Activated naive CD8-positive, alpha-beta T cell treated with anti-CD3 and anti-CD28 coated beads, Interleukin-2, amount 10 ng/mL, durations not matched to agents 7 days and 5 days (primary cell): Measurements from ENCODE around the gene ZMIZ1. TPM values are rescaled to one million over a fixed set of nuclear protein-coding genes. Genes with fewer than 3 reads are reported as not detected.

Experiments
- ATAC-seq: fragments of 150-1000 bp; cut with Tn5 transposase; one replicate; pipeline ENCODE4 v1.10.0; 2021; ENCODE audit warnings: low read depth, moderate library complexity
- POLR2A ChIA-PET: fragments of 350-600 bp; sonication (Branson Sonifier 250); formaldehyde crosslinking; loops from one replicate; lab custom pipeline; 2021; ENCODE audit warnings: antibody characterized with exemption; lab: Charles Lee
- DNase-seq: peaks from one replicate; pipeline ENCODE4 v3.0.0; 2021
- H3K27ac Mint-ChIP-seq: one replicate; pipeline ENCODE4 v1.8.0; 2022; ENCODE audit warnings: mild to moderate bottlenecking, mixed read lengths
- H3K27me3 Mint-ChIP-seq: one replicate; pipeline ENCODE4 v1.8.0; 2022; ENCODE audit warnings: mild to moderate bottlenecking, moderate library complexity, mixed read lengths
- H3K36me3 Mint-ChIP-seq: one replicate; pipeline ENCODE4 v1.8.0; 2021; ENCODE audit warnings: mild to moderate bottlenecking, mixed read lengths
- H3K4me1 Mint-ChIP-seq: one replicate; pipeline ENCODE4 v1.8.0; 2021; ENCODE audit warnings: mixed read lengths
- H3K4me3 Mint-ChIP-seq: one replicate; pipeline ENCODE4 v1.8.0; 2022; ENCODE audit warnings: mild to moderate bottlenecking, moderate library complexity, mixed read lengths
- H3K9me3 Mint-ChIP-seq: one replicate; pipeline ENCODE4 v1.8.0; 2021; ENCODE audit warnings: mixed read lengths
- total RNA-seq, 2 experiments: library from RNA; stranded (reverse); gene quantifications; one replicate each; pipeline ENCODE4 v1.2.3, GENCODE V29; 2021

The ZMIZ1 gene
- total RNA-seq, 2 experiments from 2014 or later = 28.8 to 29.3 TPM

GRCh38 chr10:79347894-79348639, 279.3 kb downstream of the ZMIZ1 start:
- Mint-ChIP-seq H3K36me3 (peaks cover 25% of the 10 kb centered on the region), H3K27ac (peak overlapping the region; percentile 89), H3K27me3 (no peaks in the 10 kb centered on the region), H3K4me3 (peak overlapping the region; percentile 91), H3K9me3 (no peaks in the 10 kb centered on the region), H3K4me1 (peaks cover 35% of the 10 kb centered on the region)
- DNase-seq (peak; percentile 82), ATAC-seq (peak; percentile 60)
- POLR2A ChIA-PET = interaction anchor here (1.0 to 5.9 kb wide), 6 partner anchors 10 to 103 kb away, joined by 3 to 108 read pairs (median 6); partner anchors contain the start of gene ZCCHC24

GRCh38 chr10:79348640-79348988, 279.8 kb downstream of the ZMIZ1 start:
- Mint-ChIP-seq H3K9me3 (no peaks in the 10 kb centered on the region), H3K27me3 (no peaks in the 10 kb centered on the region), H3K4me1 (peaks cover 38% of the 10 kb centered on the region), H3K27ac (peak overlapping the region; percentile 89), H3K36me3 (peaks cover 31% of the 10 kb centered on the region), H3K4me3 (peak overlapping the region; percentile 91)
- POLR2A ChIA-PET = interaction anchor here (0.5 to 5.9 kb wide), 5 partner anchors 14 to 107 kb away, joined by 3 to 108 read pairs (median 5); partner anchors contain the start of gene ZCCHC24
- DNase-seq (no peak), ATAC-seq (no peak)

GRCh38 chr10:79349072-79349491, 280.3 kb downstream of the ZMIZ1 start:
- no peak for DNase-seq
- Mint-ChIP-seq H3K4me1 (peaks cover 41% of the 10 kb centered on the region), H3K4me3 (peak overlapping the region; percentile 91), H3K9me3 (no peaks in the 10 kb centered on the region), H3K27me3 (no peaks in the 10 kb centered on the region), H3K36me3 (peaks cover 36% of the 10 kb centered on the region), H3K27ac (peak overlapping the region; percentile 89)
- POLR2A ChIA-PET = interaction anchor here (0.5 to 5.9 kb wide), 4 partner anchors 15 to 107 kb away, joined by 4 to 108 read pairs (median 8); partner anchors contain the start of gene ZCCHC24
- no peak for ATAC-seq

GRCh38 chr10:79349766-79350406, 281.1 kb downstream of the ZMIZ1 start:
- no peaks in the 10 kb centered on the region for H3K9me3 Mint-ChIP-seq
- no peak overlapping the region for H3K27ac Mint-ChIP-seq
- POLR2A ChIA-PET = interaction anchor here (0.5 to 5.9 kb wide), 2 partner anchors 13 to 30 kb away, joined by 3 to 108 read pairs; no protein-coding TSS in a partner anchor
- H3K4me3 Mint-ChIP-seq = peak overlapping the region; percentile 91
- H3K4me1 Mint-ChIP-seq = peaks cover 48% of the 10 kb centered on the region
- peaks cover 44% of the 10 kb centered on the region for H3K36me3 Mint-ChIP-seq
- no peak for ATAC-seq
- no peaks in the 10 kb centered on the region for H3K27me3 Mint-ChIP-seq
- no peak for DNase-seq

- no peak overlapping the region for H3K4me3 Mint-ChIP-seq
- DNase-seq (no peak), ATAC-seq (no peak)
- H3K4me1 Mint-ChIP-seq = peaks cover 47% of the 10 kb centered on the region
- H3K36me3 Mint-ChIP-seq = peaks cover 47% of the 10 kb centered on the region
- POLR2A ChIA-PET = no interaction called here
- no peak overlapping the region for H3K27ac Mint-ChIP-seq
- no peaks in the 10 kb centered on the region for H3K27me3 Mint-ChIP-seq
- H3K9me3 Mint-ChIP-seq = no peaks in the 10 kb centered on the region
Observed at GRCh38 chr10:79350407-79351154, 281.8 kb downstream of the ZMIZ1 start.

GRCh38 chr10:79351332-79351731, 282.6 kb downstream of the ZMIZ1 start:
- Mint-ChIP-seq H3K27me3 (no peaks in the 10 kb centered on the region), H3K27ac (no peak overlapping the region), H3K4me3 (no peak overlapping the region), H3K36me3 (peaks cover 53% of the 10 kb centered on the region), H3K4me1 (peaks cover 51% of the 10 kb centered on the region), H3K9me3 (no peaks in the 10 kb centered on the region)
- POLR2A ChIA-PET = no interaction called here
- ATAC-seq (no peak), DNase-seq (no peak)

- ATAC-seq = no peak
- peaks cover 51% of the 10 kb centered on the region for H3K4me1 Mint-ChIP-seq
Observed at GRCh38 chr10:79352035-79352877, 283.5 kb downstream of the ZMIZ1 start.

GRCh38 chr10:79353000-79353406, 284.2 kb downstream of the ZMIZ1 start:
- H3K4me3 Mint-ChIP-seq = no peak overlapping the region
- H3K27me3 Mint-ChIP-seq = no peaks in the 10 kb centered on the region
- H3K36me3 Mint-ChIP-seq = peaks cover 59% of the 10 kb centered on the region
- DNase-seq (no peak), ATAC-seq (no peak)
- H3K9me3 Mint-ChIP-seq = no peaks in the 10 kb centered on the region
- POLR2A ChIA-PET = no interaction called here
- H3K27ac Mint-ChIP-seq = peak overlapping the region; percentile 51
- peaks cover 51% of the 10 kb centered on the region for H3K4me1 Mint-ChIP-seq

More at GRCh38 chr10:79352035-79352877, 283.5 kb downstream of the ZMIZ1 start:
- Mint-ChIP-seq H3K9me3 (no peaks in the 10 kb centered on the region), H3K4me3 (no peak overlapping the region), H3K27ac (peak overlapping the region; percentile 30), H3K36me3 (peaks cover 59% of the 10 kb centered on the region), H3K27me3 (no peaks in the 10 kb centered on the region)
- DNase-seq = no peak
- POLR2A ChIA-PET = no interaction called here

GRCh38 chr10:79353726-79354125, 285.0 kb downstream of the ZMIZ1 start:
- DNase-seq (no peak), ATAC-seq (peak; percentile 8)
- Mint-ChIP-seq H3K4me1 (peaks cover 47% of the 10 kb centered on the region), H3K36me3 (peaks cover 53% of the 10 kb centered on the region), H3K27me3 (no peaks in the 10 kb centered on the region), H3K27ac (peak overlapping the region; percentile 51), H3K4me3 (peak overlapping the region; percentile 20), H3K9me3 (no peaks in the 10 kb centered on the region)
- POLR2A ChIA-PET = interaction anchor here (0.6 to 1.0 kb wide), 3 partner anchors 12 to 37 kb away, joined by 3 read pairs; no protein-coding TSS in a partner anchor

- H3K27ac Mint-ChIP-seq = peak overlapping the region; percentile 51
- peaks cover 50% of the 10 kb centered on the region for H3K36me3 Mint-ChIP-seq
- H3K27me3 Mint-ChIP-seq = no peaks in the 10 kb centered on the region
- peak overlapping the region; percentile 20 for H3K4me3 Mint-ChIP-seq
- DNase-seq (no peak), ATAC-seq (peak; percentile 61)
- no peaks in the 10 kb centered on the region for H3K9me3 Mint-ChIP-seq
- H3K4me1 Mint-ChIP-seq = peaks cover 45% of the 10 kb centered on the region
- POLR2A ChIA-PET = interaction anchor here (0.6 to 1.0 kb wide), 3 partner anchors 11 to 37 kb away, joined by 3 read pairs; no protein-coding TSS in a partner anchor
Observed at GRCh38 chr10:79354141-79354540, 285.4 kb downstream of the ZMIZ1 start.

GRCh38 chr10:79354615-79355014, 285.8 kb downstream of the ZMIZ1 start:
- H3K9me3 Mint-ChIP-seq = no peaks in the 10 kb centered on the region
- no peak overlapping the region for H3K27ac Mint-ChIP-seq
- no peak for ATAC-seq
- H3K27me3 Mint-ChIP-seq = no peaks in the 10 kb centered on the region
- no peak for DNase-seq
- POLR2A ChIA-PET = interaction anchor here (0.9 to 1.0 kb wide), 2 partner anchors 33 to 38 kb away, joined by 3 read pairs; no protein-coding TSS in a partner anchor
- peak overlapping the region; percentile 20 for H3K4me3 Mint-ChIP-seq
- H3K36me3 Mint-ChIP-seq = peaks cover 48% of the 10 kb centered on the region
- peaks cover 41% of the 10 kb centered on the region for H3K4me1 Mint-ChIP-seq

GRCh38 chr10:79355420-79356017, 286.8 kb downstream of the ZMIZ1 start:
- no peak for ATAC-seq
- Mint-ChIP-seq H3K27ac (no peak overlapping the region), H3K27me3 (no peaks in the 10 kb centered on the region), H3K4me1 (peaks cover 32% of the 10 kb centered on the region), H3K36me3 (peaks cover 40% of the 10 kb centered on the region), H3K4me3 (no peak overlapping the region), H3K9me3 (no peaks in the 10 kb centered on the region)
- no peak for DNase-seq
- POLR2A ChIA-PET = no interaction called here
